Activated CD8-positive, alpha-beta T cell treated with anti-CD3 and anti-CD28 coated beads, Interleukin-2, amount 10 ng/mL, durations not matched to agents 7 days and 5 days (primary cell): ENCODE data around the gene CLIC6. TPM values are rescaled to one million over a fixed set of nuclear protein-coding genes. Genes with fewer than 3 reads are reported as not detected.

Source experiments
- ATAC-seq: fragments of 150-1000 bp; cut with Tn5 transposase; one replicate; pipeline ENCODE4 v1.10.0; 2021; ENCODE audit warnings: moderate library complexity
- CTCF ChIA-PET: fragments of 350-600 bp; sonication (Branson Sonifier 250); formaldehyde crosslinking; loops from one replicate; lab custom pipeline; 2021; ENCODE audit warnings: antibody characterized with exemption; lab: Charles Lee
- POLR2A ChIA-PET: fragments of 350-600 bp; sonication (Branson Sonifier 250); formaldehyde crosslinking; loops from one replicate; lab custom pipeline; 2021; ENCODE audit warnings: antibody characterized with exemption; lab: Charles Lee
- DNase-seq: peaks from one replicate; pipeline ENCODE4 v3.0.0-alpha.2; 2020
- H3K27ac Mint-ChIP-seq: one replicate; pipeline ENCODE4 v1.8.0; 2021; ENCODE audit warnings: mild to moderate bottlenecking, mixed read lengths
- H3K27me3 Mint-ChIP-seq: one replicate; pipeline ENCODE4 v1.8.0; 2021; ENCODE audit warnings: low read depth, mixed read lengths
- H3K36me3 Mint-ChIP-seq: one replicate; pipeline ENCODE4 v1.8.0; 2021; ENCODE audit warnings: low read depth, mixed read lengths
- H3K4me1 Mint-ChIP-seq: one replicate; pipeline ENCODE4 v1.8.0; 2021; ENCODE audit warnings: low read depth, mixed read lengths
- H3K4me3 Mint-ChIP-seq: one replicate; pipeline ENCODE4 v1.8.0; 2021; ENCODE audit warnings: mild to moderate bottlenecking, mixed read lengths
- H3K9me3 Mint-ChIP-seq: one replicate; pipeline ENCODE4 v1.8.0; 2022; ENCODE audit warnings: mixed read lengths; ENCODE audit not compliant: insufficient read depth
- total RNA-seq, 2 experiments: library from RNA; stranded (reverse); gene quantifications; one replicate each; pipeline ENCODE4 v1.2.3, GENCODE V29; 2021

The CLIC6 gene
- total RNA-seq, 2 experiments from 2014 or later = 0.08 to 0.21 TPM

GRCh38 chr21:34733852-34734251 is 65.1 kb downstream of the CLIC6 start:
- Mint-ChIP-seq H3K4me1 (no peaks in the 10 kb centered on the region), H3K9me3 (no peaks in the 10 kb centered on the region), H3K36me3 (no peaks in the 10 kb centered on the region), H3K27me3 (peaks cover 13% of the 10 kb centered on the region), H3K4me3 (no peak overlapping the region), H3K27ac (no peak overlapping the region)
- ATAC-seq (no peak), DNase-seq (no peak)
- ChIA-PET CTCF (interaction anchor here (0.9 to 1.5 kb wide), 2 partner anchors 12 kb away, joined by 3 read pairs; no protein-coding TSS in a partner anchor), POLR2A (no interaction called here)

- Mint-ChIP-seq H3K4me3 (no peak overlapping the region), H3K27me3 (peaks cover 16% of the 10 kb centered on the region), H3K9me3 (no peaks in the 10 kb centered on the region), H3K36me3 (no peaks in the 10 kb centered on the region), H3K4me1 (no peaks in the 10 kb centered on the region), H3K27ac (no peak overlapping the region)
- no peak for DNase-seq
- ChIA-PET POLR2A (no interaction called here), CTCF (interaction anchor here (0.9 to 1.5 kb wide), 2 partner anchors 11 to 13 kb away, joined by 3 read pairs; no protein-coding TSS in a partner anchor)
- no peak for ATAC-seq
Observed at GRCh38 chr21:34734696-34735095, 65.9 kb downstream of the CLIC6 start.

GRCh38 chr21:34736116-34736874 is 67.5 kb downstream of the CLIC6 start:
- ChIA-PET POLR2A (no interaction called here), CTCF (interaction anchor here (0.6 to 1.4 kb wide), 2 partner anchors 9 to 1298 kb away, joined by 3 to 5 read pairs; no protein-coding TSS in a partner anchor)
- Mint-ChIP-seq H3K36me3 (no peaks in the 10 kb centered on the region), H3K27me3 (peaks cover 17% of the 10 kb centered on the region), H3K4me3 (no peak overlapping the region), H3K9me3 (no peaks in the 10 kb centered on the region), H3K4me1 (no peaks in the 10 kb centered on the region), H3K27ac (no peak overlapping the region)
- no peak for ATAC-seq
- no peak for DNase-seq

GRCh38 chr21:34737115-34737514 is 68.3 kb downstream of the CLIC6 start:
- ChIA-PET POLR2A (no interaction called here), CTCF (interaction anchor here (0.6 to 1.4 kb wide), 2 partner anchors 8 to 1297 kb away, joined by 3 to 5 read pairs; no protein-coding TSS in a partner anchor)
- Mint-ChIP-seq H3K27ac (no peak overlapping the region), H3K9me3 (no peaks in the 10 kb centered on the region), H3K36me3 (no peaks in the 10 kb centered on the region), H3K27me3 (peaks cover 17% of the 10 kb centered on the region), H3K4me3 (no peak overlapping the region), H3K4me1 (no peaks in the 10 kb centered on the region)
- DNase-seq (no peak), ATAC-seq (no peak)

- ChIA-PET CTCF (no interaction called here), POLR2A (no interaction called here)
- Mint-ChIP-seq H3K4me3 (no peak overlapping the region), H3K9me3 (no peaks in the 10 kb centered on the region), H3K4me1 (no peaks in the 10 kb centered on the region), H3K27ac (no peak overlapping the region), H3K36me3 (no peaks in the 10 kb centered on the region), H3K27me3 (peaks cover 21% of the 10 kb centered on the region)
- ATAC-seq = no peak
- DNase-seq = no peak
Observed at GRCh38 chr21:34740198-34740597, 71.4 kb downstream of the CLIC6 start.

GRCh38 chr21:34743285-34743684 is 74.5 kb downstream of the CLIC6 start:
- no peaks in the 10 kb centered on the region for H3K36me3 Mint-ChIP-seq
- H3K4me1 Mint-ChIP-seq = peaks cover 9% of the 10 kb centered on the region
- ChIA-PET POLR2A (no interaction called here), CTCF (interaction anchor here (0.8 kb wide), 1 partner anchor 658 kb away, joined by 3 read pairs; no protein-coding TSS in a partner anchor)
- DNase-seq = no peak
- H3K27ac Mint-ChIP-seq = no peak overlapping the region
- no peak overlapping the region for H3K4me3 Mint-ChIP-seq
- H3K27me3 Mint-ChIP-seq = peaks cover 20% of the 10 kb centered on the region
- no peaks in the 10 kb centered on the region for H3K9me3 Mint-ChIP-seq
- no peak for ATAC-seq

GRCh38 chr21:34743831-34744230 is 75.0 kb downstream of the CLIC6 start:
- DNase-seq (no peak), ATAC-seq (no peak)
- Mint-ChIP-seq H3K27ac (no peak overlapping the region), H3K4me3 (no peak overlapping the region), H3K27me3 (peaks cover 22% of the 10 kb centered on the region), H3K9me3 (no peaks in the 10 kb centered on the region), H3K4me1 (peaks cover 9% of the 10 kb centered on the region), H3K36me3 (no peaks in the 10 kb centered on the region)
- POLR2A ChIA-PET = no interaction called here
- CTCF ChIA-PET = interaction anchor here (0.6 to 3.4 kb wide), 2 partner anchors 20 to 657 kb away, joined by 3 to 31 read pairs; no protein-coding TSS in a partner anchor

GRCh38 chr21:34744801-34745200 is 76.0 kb downstream of the CLIC6 start:
- no peak for ATAC-seq

GRCh38 chr21:34745557-34746255 is 76.9 kb downstream of the CLIC6 start:
- Mint-ChIP-seq H3K4me3 (no peak overlapping the region), H3K27ac (no peak overlapping the region), H3K36me3 (no peaks in the 10 kb centered on the region), H3K27me3 (peaks cover 23% of the 10 kb centered on the region), H3K4me1 (peaks cover 9% of the 10 kb centered on the region), H3K9me3 (no peaks in the 10 kb centered on the region)
- ChIA-PET POLR2A (interaction anchor here (0.6 kb wide), 1 partner anchor 220 kb away, joined by 3 read pairs; no protein-coding TSS in a partner anchor), CTCF (interaction anchor here (0.7 to 3.4 kb wide), 36 partner anchors 9 to 1282 kb away, joined by 3 to 31 read pairs (median 4); no protein-coding TSS in a partner anchor)
- peak; percentile 59 for DNase-seq
- peak; percentile 79 for ATAC-seq

More at GRCh38 chr21:34744801-34745200, 76.0 kb downstream of the CLIC6 start:
- Mint-ChIP-seq H3K27ac (no peak overlapping the region), H3K27me3 (peaks cover 21% of the 10 kb centered on the region), H3K4me1 (peaks cover 9% of the 10 kb centered on the region), H3K36me3 (no peaks in the 10 kb centered on the region), H3K4me3 (no peak overlapping the region), H3K9me3 (no peaks in the 10 kb centered on the region)
- ChIA-PET POLR2A (no interaction called here), CTCF (interaction anchor here (0.7 to 3.4 kb wide), 23 partner anchors 8 to 1283 kb away, joined by 3 to 31 read pairs (median 4); no protein-coding TSS in a partner anchor)
- DNase-seq = no peak

GRCh38 chr21:34748862-34749261 is 80.1 kb downstream of the CLIC6 start:
- ATAC-seq (no peak), DNase-seq (no peak)
- Mint-ChIP-seq H3K4me1 (peaks cover 9% of the 10 kb centered on the region), H3K36me3 (no peaks in the 10 kb centered on the region), H3K27me3 (peaks cover 28% of the 10 kb centered on the region), H3K27ac (no peak overlapping the region), H3K4me3 (no peak overlapping the region), H3K9me3 (no peaks in the 10 kb centered on the region)
- ChIA-PET CTCF (no interaction called here), POLR2A (no interaction called here)

GRCh38 chr21:34754690-34755647 is 86.2 kb downstream of the CLIC6 start:
- Mint-ChIP-seq H3K9me3 (no peaks in the 10 kb centered on the region), H3K4me1 (no peaks in the 10 kb centered on the region), H3K4me3 (no peak overlapping the region), H3K27me3 (peaks cover 20% of the 10 kb centered on the region), H3K27ac (no peak overlapping the region), H3K36me3 (no peaks in the 10 kb centered on the region)
- ChIA-PET CTCF (interaction anchor here (0.7 kb wide), 1 partner anchor 10 kb away, joined by 3 read pairs; no protein-coding TSS in a partner anchor), POLR2A (no interaction called here)
- DNase-seq = no peak
- ATAC-seq = no peak
